ENCODE data around the gene HERPUD1. TPM values are rescaled to one million over a fixed set of nuclear protein-coding genes. Genes with fewer than 3 reads are reported as not detected.

The HERPUD1 gene
- total RNA-seq, 1 donor from 2014 or later = 97.7 TPM

DNA sequence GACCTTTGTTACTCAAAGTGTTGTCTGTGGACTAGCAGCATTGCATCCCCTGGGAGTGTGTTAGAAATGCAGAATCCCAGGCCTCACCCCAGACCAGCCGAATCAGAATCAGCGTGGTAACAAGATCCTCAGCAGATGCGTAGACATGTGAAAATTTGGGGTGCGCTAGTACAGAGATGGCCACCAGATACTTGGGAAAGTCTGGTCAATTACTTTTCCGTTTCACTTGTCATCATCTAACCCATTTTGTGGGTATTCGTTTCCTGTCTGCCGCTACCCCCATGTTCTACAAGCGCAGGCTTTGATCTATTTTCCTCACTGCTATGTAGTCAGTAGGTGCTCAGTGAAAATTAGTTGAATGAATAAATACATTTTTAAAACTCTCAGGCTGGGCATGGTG, 33.1 kb upstream of the HERPUD1 start:
- H3K36me3 ChIP-seq = no peaks in the 10 kb centered on the region
- TF ChIP-seq POLR2AphosphoS5 (IDR thresholded peaks at IDR 0.05; ENCODE audit: insufficient read depth in 1 of 2, low read depth in 1 of 2) (no peak), POLR2A (IDR thresholded peaks at IDR 0.05) (no peak)
- TF ChIP-seq, protein P1, sequence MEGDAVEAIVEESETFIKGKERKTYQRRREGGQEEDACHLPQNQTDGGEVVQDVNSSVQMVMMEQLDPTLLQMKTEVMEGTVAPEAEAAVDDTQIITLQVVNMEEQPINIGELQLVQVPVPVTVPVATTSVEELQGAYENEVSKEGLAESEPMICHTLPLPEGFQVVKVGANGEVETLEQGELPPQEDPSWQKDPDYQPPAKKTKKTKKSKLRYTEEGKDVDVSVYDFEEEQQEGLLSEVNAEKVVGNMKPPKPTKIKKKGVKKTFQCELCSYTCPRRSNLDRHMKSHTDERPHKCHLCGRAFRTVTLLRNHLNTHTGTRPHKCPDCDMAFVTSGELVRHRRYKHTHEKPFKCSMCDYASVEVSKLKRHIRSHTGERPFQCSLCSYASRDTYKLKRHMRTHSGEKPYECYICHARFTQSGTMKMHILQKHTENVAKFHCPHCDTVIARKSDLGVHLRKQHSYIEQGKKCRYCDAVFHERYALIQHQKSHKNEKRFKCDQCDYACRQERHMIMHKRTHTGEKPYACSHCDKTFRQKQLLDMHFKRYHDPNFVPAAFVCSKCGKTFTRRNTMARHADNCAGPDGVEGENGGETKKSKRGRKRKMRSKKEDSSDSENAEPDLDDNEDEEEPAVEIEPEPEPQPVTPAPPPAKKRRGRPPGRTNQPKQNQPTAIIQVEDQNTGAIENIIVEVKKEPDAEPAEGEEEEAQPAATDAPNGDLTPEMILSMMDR (IDR thresholded peaks at IDR 0.05) = no peak
- H3K4me3 ChIP-seq = no peak overlapping the region
- no peaks in the 10 kb centered on the region for H3K9me3 ChIP-seq
- DNase-seq (ENCODE audit: extremely low spot score in 2 of 2) = no peak
- H3K27ac ChIP-seq = no peak overlapping the region
- intact Hi-C loops (cut with DNase I) = no loop called here
- H3K27me3 ChIP-seq = no peaks in the 10 kb centered on the region
- no peaks in the 10 kb centered on the region for H3K4me1 ChIP-seq

DNA sequence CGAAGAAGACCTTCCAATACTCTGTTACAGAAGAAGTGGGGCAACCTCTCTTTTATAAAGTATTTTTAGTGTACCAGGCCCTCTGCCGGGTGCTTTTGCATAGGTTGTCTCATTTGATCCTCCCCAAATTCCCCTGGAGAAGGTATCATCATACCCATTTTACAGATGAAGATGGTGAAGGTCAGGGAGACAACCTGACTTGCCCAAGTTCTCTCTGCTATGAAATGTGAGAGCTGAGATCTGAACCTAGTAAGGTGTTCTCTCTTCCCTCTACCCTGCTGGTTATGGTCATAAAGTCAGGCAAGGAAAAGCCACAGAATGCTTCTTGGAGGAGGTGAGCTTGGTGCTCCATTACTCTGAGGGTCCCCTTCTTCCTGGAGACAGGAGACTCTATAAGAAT, 28.1 kb upstream of the HERPUD1 start:
- no peak for TF ChIP-seq POLR2A (IDR thresholded peaks at IDR 0.05)
- no peak for TF ChIP-seq POLR2AphosphoS5 (IDR thresholded peaks at IDR 0.05; ENCODE audit: insufficient read depth in 1 of 2, low read depth in 1 of 2)
- TF ChIP-seq, protein P1 (IDR thresholded peaks at IDR 0.05) = no peak
- Histone ChIP-seq H3K4me3 (no peak overlapping the region), H3K9me3 (no peaks in the 10 kb centered on the region), H3K36me3 (no peaks in the 10 kb centered on the region), H3K27ac (no peak overlapping the region), H3K27me3 (no peaks in the 10 kb centered on the region), H3K4me1 (no peaks in the 10 kb centered on the region)
- intact Hi-C loops (cut with DNase I) = no loop called here
- no peak for DNase-seq (ENCODE audit: extremely low spot score in 2 of 2)

DNA sequence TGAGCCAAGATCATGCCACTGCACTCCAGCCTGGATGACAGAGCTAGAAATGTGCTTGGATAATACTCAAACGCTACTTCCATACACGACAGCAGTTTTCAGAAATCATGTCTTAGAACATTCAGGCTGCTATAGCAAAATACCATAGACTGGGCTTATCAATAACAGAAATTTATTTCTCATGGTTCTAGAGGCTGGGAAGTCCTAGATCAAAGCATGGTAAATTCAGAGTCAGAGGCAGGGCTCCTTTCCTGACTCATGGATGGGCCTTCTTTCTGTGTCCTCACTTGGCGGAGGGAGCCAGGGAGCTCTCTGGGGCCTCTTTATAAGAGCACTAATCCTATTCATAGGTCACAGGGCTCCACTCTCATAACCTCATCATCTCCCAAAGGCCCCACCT, 24.5 kb upstream of the HERPUD1 start:
- Histone ChIP-seq H3K36me3 (no peaks in the 10 kb centered on the region), H3K27me3 (no peaks in the 10 kb centered on the region), H3K9me3 (no peaks in the 10 kb centered on the region), H3K4me1 (peaks cover 5% of the 10 kb centered on the region), H3K4me3 (no peak overlapping the region), H3K27ac (no peak overlapping the region)
- intact Hi-C loops (cut with DNase I) = no loop called here
- DNase-seq (ENCODE audit: extremely low spot score in 2 of 2) = no peak
- no peak for TF ChIP-seq POLR2A (IDR thresholded peaks at IDR 0.05)
- TF ChIP-seq, protein P1 (IDR thresholded peaks at IDR 0.05) = no peak

DNA sequence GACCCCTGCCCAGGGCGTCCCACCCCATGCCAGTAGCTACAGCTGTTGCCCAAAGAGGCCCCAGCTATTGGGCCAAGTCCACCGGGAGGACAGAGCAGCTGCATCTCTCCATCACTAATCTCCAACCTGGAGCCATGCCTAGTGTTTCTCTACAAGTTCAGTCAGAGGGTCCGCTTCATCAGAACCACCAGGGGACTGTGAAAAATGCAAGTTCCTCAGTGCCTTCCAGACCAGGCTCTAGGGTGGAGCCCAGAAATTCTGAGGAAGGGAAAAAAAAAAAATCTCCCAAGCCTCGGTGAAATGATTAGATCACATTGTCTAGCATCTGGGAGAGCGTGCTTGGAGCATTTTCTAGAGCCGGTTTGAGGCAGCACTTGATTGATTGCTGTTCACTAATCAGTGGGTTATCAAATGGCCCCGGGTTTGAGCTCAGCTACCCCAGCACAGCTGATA, 22.4 kb upstream of the HERPUD1 start:
- Histone ChIP-seq H3K4me3 (no peak overlapping the region), H3K27ac (no peak overlapping the region)

DNA sequence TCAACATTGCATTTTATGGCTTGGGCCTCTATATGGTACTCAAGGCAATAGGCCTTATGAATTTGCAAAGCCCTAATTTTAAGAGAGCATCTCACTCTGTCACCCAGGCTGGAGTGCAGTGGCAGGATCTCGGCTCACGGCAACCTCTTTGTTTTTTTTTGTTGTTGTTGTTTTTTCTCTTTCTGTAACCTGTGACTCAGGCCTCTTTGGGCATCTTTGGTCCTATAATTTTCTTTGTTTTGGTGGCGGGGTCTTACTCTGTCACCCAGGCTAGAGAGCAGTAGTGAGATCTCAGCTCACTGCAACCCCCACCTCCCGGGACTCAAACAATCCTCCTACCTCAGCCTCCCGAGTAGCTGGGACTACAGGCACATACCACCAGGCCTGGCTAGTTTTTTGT, 21.8 kb upstream of the HERPUD1 start:
- Histone ChIP-seq H3K9me3 (no peaks in the 10 kb centered on the region), H3K27ac (no peak overlapping the region), H3K4me3 (no peak overlapping the region), H3K4me1 (peaks cover 21% of the 10 kb centered on the region), H3K36me3 (no peaks in the 10 kb centered on the region), H3K27me3 (no peaks in the 10 kb centered on the region)
- intact Hi-C loops (cut with DNase I) = no loop called here
- TF ChIP-seq POLR2AphosphoS5 (IDR thresholded peaks at IDR 0.05; ENCODE audit: insufficient read depth in 1 of 2, low read depth in 1 of 2) (no peak), POLR2A (IDR thresholded peaks at IDR 0.05) (no peak)
- TF ChIP-seq, protein P1 (IDR thresholded peaks at IDR 0.05) = no peak
- no peak for DNase-seq (ENCODE audit: extremely low spot score in 2 of 2)

More for the DNA sequence above, 22.4 kb upstream of the HERPUD1 start:
- H3K27me3 ChIP-seq = no peaks in the 10 kb centered on the region
- peaks cover 21% of the 10 kb centered on the region for H3K4me1 ChIP-seq
- intact Hi-C loops (cut with DNase I) = no loop called here
- no peaks in the 10 kb centered on the region for H3K36me3 ChIP-seq
- no peak for DNase-seq (ENCODE audit: extremely low spot score in 2 of 2)
- no peaks in the 10 kb centered on the region for H3K9me3 ChIP-seq
- TF ChIP-seq POLR2AphosphoS5 (IDR thresholded peaks at IDR 0.05; ENCODE audit: insufficient read depth in 1 of 2, low read depth in 1 of 2) (no peak), POLR2A (IDR thresholded peaks at IDR 0.05) (no peak)
- TF ChIP-seq, protein P1 (IDR thresholded peaks at IDR 0.05) = no peak

Data from vagina (tissue), 2 donors.